Brain microvascular endothelial cell (primary cell): ENCODE results near the gene AGTR1.

Source experiments
- DNase-seq: peaks from one replicate; pipeline ENCODE4 v3.0.0-alpha.2; 2020
- H3K27ac ChIP-seq: fragments of 250-450 bp; sonication (Bioruptor Pico); 2 replicates; pipeline ENCODE4 v1.5.1; 2020; ENCODE audit warnings: mild to moderate bottlenecking, moderate library complexity
- H3K27me3 ChIP-seq: fragments of 250-450 bp; sonication (Bioruptor Pico); replicated peaks from 2 replicates; pipeline ENCODE4 v1.5.1; 2020; ENCODE audit warnings: mild to moderate bottlenecking
- H3K36me3 ChIP-seq: fragments of 250-450 bp; sonication (Bioruptor Pico); replicated peaks from 2 replicates; pipeline ENCODE4 v1.5.1; 2020; ENCODE audit warnings: mild to moderate bottlenecking
- H3K4me3 ChIP-seq: 2 replicates; pipeline ENCODE4 v1.5.1; 2011; ENCODE audit warnings: low read depth, mild to moderate bottlenecking, control low read depth, low read length, moderate library complexity
- CTCF ChIP-seq: IDR thresholded peaks from 2 replicates; pipeline ENCODE4 v1.5.1; 2011; ENCODE audit warnings: low read depth, mild to moderate bottlenecking, moderate library complexity, low read length, control low read depth, inconsistent platforms; ENCODE audit errors: missing control alignments
- in situ Hi-C: cut with HindIII; loops from 2 replicates; pipeline ENCODE4 v1.10.0; 2017; ENCODE audit warnings: low sequenced_read_pairs, low pct_ligation_motif_present

AGTR1 gene

GRCh38 chr3:148697306-148698189 is at the start of gene AGTR1:
Gene AGTR1 (plus strand): TSS chr3:148697903. CDS start chr3:148741036, 43,133 bp downstream.
- no peak for TF ChIP-seq CTCF
- H3K27me3 ChIP-seq: no peaks in the 10 kb centered on the region
- peak within 1 kb of the TSS; percentile 71 for H3K4me3 ChIP-seq
- in situ Hi-C loops: no loop called here
- no peaks in the 10 kb centered on the region for H3K36me3 ChIP-seq
- no peak within 1 kb of the TSS for H3K27ac ChIP-seq
- peak; percentile 69 for DNase-seq

GRCh38 chr3:148648685-148649352 is 48.9 kb upstream of the AGTR1 start:
- H3K36me3 ChIP-seq: no peaks in the 10 kb centered on the region
- H3K27me3 ChIP-seq: no peaks in the 10 kb centered on the region
- in situ Hi-C loops: no loop called here
- no peak overlapping the region for H3K4me3 ChIP-seq
- H3K27ac ChIP-seq: peak overlapping the region; percentile 64
- TF ChIP-seq CTCF: no peak
- peak; percentile 63 for DNase-seq

GRCh38 chr3:148651549-148651948 is 46.2 kb upstream of the AGTR1 start:
- TF ChIP-seq CTCF: no peak
- no peak for DNase-seq
- Histone ChIP-seq H3K27ac (no peak overlapping the region), H3K36me3 (no peaks in the 10 kb centered on the region), H3K27me3 (no peaks in the 10 kb centered on the region), H3K4me3 (no peak overlapping the region)
- in situ Hi-C loops: no loop called here

GRCh38 chr3:148654433-148654832 is 43.3 kb upstream of the AGTR1 start:
- in situ Hi-C loops: no loop called here

GRCh38 chr3:148657470-148657869 is 40.2 kb upstream of the AGTR1 start:
- H3K36me3 ChIP-seq: no peaks in the 10 kb centered on the region
- in situ Hi-C loops: no loop called here
- H3K4me3 ChIP-seq: no peak overlapping the region
- H3K27ac ChIP-seq: no peak overlapping the region
- no peak for TF ChIP-seq CTCF
- H3K27me3 ChIP-seq: no peaks in the 10 kb centered on the region
- DNase-seq: no peak

More at GRCh38 chr3:148654433-148654832, 43.3 kb upstream of the AGTR1 start:
- no peak for DNase-seq
- no peak for TF ChIP-seq CTCF
- no peaks in the 10 kb centered on the region for H3K27me3 ChIP-seq
- no peak overlapping the region for H3K27ac ChIP-seq
- no peak overlapping the region for H3K4me3 ChIP-seq
- no peaks in the 10 kb centered on the region for H3K36me3 ChIP-seq
